ENCODE results near the gene STK4. TPM values are rescaled to one million over a fixed set of nuclear protein-coding genes. Genes with fewer than 3 reads are reported as not detected.

Gene STK4
- total and polyA plus RNA-seq, 2 of the 4 experiments (the other 2 are of a cell fraction): 10.2 to 22.2 TPM

- Histone ChIP-seq H3K23ac (ENCODE audit: low read depth, low read length) (no peak overlapping the region), H3K4me1 (ENCODE audit: control insufficient read depth, insufficient read depth, low read length) (peaks cover 5% of the 10 kb centered on the region), H2AK9ac (replicated peaks; ENCODE audit: low read depth, low read length, poor library complexity) (no peak overlapping the region), H3K9ac (ENCODE audit: low read depth, low read length) (no peak overlapping the region), H2AFZ (replicated peaks; ENCODE audit: low read length, poor library complexity) (no peak overlapping the region), H3K9me1 (ENCODE audit: insufficient read depth, low read length) (peaks cover 8% of the 10 kb centered on the region), H2BK15ac (ENCODE audit: low read depth, low read length) (no peak overlapping the region), H3K14ac (replicated peaks; ENCODE audit: low read depth, low read length) (no peak overlapping the region), H2AK5ac (ENCODE audit: low read depth, low read length) (no peak overlapping the region), H2BK120ac (ENCODE audit: low read depth, low read length) (no peak overlapping the region), H3K27me3 (ENCODE audit: control insufficient read depth, insufficient read depth, low read length) (no peaks in the 10 kb centered on the region), H3K56ac (ENCODE audit: extremely low read depth, insufficient read depth, low read length) (no peak overlapping the region), H4K20me1 (ENCODE audit: insufficient read depth, low read length) (peaks cover 8% of the 10 kb centered on the region; the same call in 1 of the 2 replicates), H3K4me2 (ENCODE audit: low read depth, low read length) (no peak overlapping the region), H4K5ac (ENCODE audit: low read depth, low read length) (no peak overlapping the region), H4K91ac (ENCODE audit: insufficient read depth, low read depth, low read length) (no peak overlapping the region), H2BK20ac (ENCODE audit: low read depth, low read length) (no peak overlapping the region), H2BK5ac (ENCODE audit: low read depth, low read length, poor library complexity, severe bottlenecking) (no peak overlapping the region), H3K9me3 (ENCODE audit: control insufficient read depth, insufficient read depth, low read length) (no peaks in the 10 kb centered on the region), H3K4me3 (ENCODE audit: insufficient read depth, low read depth, low read length) (no peak overlapping the region), H4K8ac (ENCODE audit: low read depth in 2 of 2, low read length in 2 of 2) (no peak overlapping the region), H3K4ac (ENCODE audit: low read depth, low read length) (no peak overlapping the region), H3K36me3 (ENCODE audit: control insufficient read depth, insufficient read depth, low read length) (peaks cover 53% of the 10 kb centered on the region), H3K27ac (ENCODE audit: insufficient read depth, low read length) (no peak overlapping the region), H3K79me1 (ENCODE audit: low read depth in 1 of 2, low read length in 2 of 2) (peaks cover 43 to 59% of the 10 kb centered on the region in 2 experiments), H3K18ac (ENCODE audit: low read depth, low read length) (no peak overlapping the region)
- DNase-seq: no peak
- dilution Hi-C loops (cut with HindIII; ENCODE audit: low sequenced_read_pairs, unreplicated experiment) (no loop called here), intact Hi-C loops (cut with micrococcal nuclease) (no loop called here), in situ Hi-C loops (cut with MboI; ENCODE audit: low sequenced_read_pairs) (no loop called here)
- no TSS peak for BruUV-seq (replicated peaks)
- no peak for TF ChIP-seq MAFK (IDR thresholded peaks at IDR 0.05; ENCODE audit: low read depth, low read length)
- TF ChIP-seq RFX5 (IDR thresholded peaks at IDR 0.05; ENCODE audit: low read depth, low read length): no peak
- TF ChIP-seq USF2 (IDR thresholded peaks at IDR 0.05; ENCODE audit: low read depth, low read length): no peak
- CTCF ChIA-PET: interaction anchor here (0.6 kb wide), 1 partner anchor 917 kb away, joined by 4 read pairs; no protein-coding TSS in a partner anchor
- POLR2A ChIA-PET (ENCODE audit: unreplicated experiment): no interaction called here
- no peak for ATAC-seq (ENCODE audit: low read depth)
- WGBS, 2 experiments (ENCODE audit: extremely low coverage in 2 of 2, insufficient read length in 1 of 2): 100% methylated on average over 2 of the region's 5 CpGs; no CpG with 5 or more reads in 1 of the 2 experiments
Measured at GRCh38 chr20:44954211-44954610, 12.1 kb upstream of the STK4 start.
